Keratinocyte (primary cell): ENCODE results near the gene AFG1L. TPM values are rescaled to one million over a fixed set of nuclear protein-coding genes. Genes with fewer than 3 reads are reported as not detected.

ENCODE experiments used
- DNase-seq: peaks from one replicate; pipeline ENCODE4 v3.0.0-alpha.2; 2011; ENCODE audit warnings: low read depth, missing footprints, low spot score
- FAIRE-seq: peaks from 2 replicates; lab custom pipeline; 2011; peaks lifted over from hg19 to GRCh38; lab: Jason Lieb, UNC
- H2AFZ ChIP-seq: 2 replicates; pipeline ENCODE4 v1.6.0; 2012; ENCODE audit warnings: low read length, control low read depth, inconsistent platforms; ENCODE audit not compliant: control insufficient read depth
- H3K27ac ChIP-seq: 2 replicates; pipeline ENCODE4 v1.5.1; 2011; ENCODE audit warnings: low read length; ENCODE audit not compliant: control insufficient read depth, insufficient read depth
- H3K27me3 ChIP-seq: 3 replicates; pipeline ENCODE4 v1.6.0; 2011; ENCODE audit warnings: low read length; ENCODE audit not compliant: control insufficient read depth, insufficient read depth; ENCODE audit errors: extremely low read depth
- H3K36me3 ChIP-seq, 2 experiments: 2 replicates in 1 of 2; 3 replicates in 1 of 2; pipeline ENCODE4 v1.5.1; 2011; ENCODE audit warnings: low read length in 2 of 2, mild to moderate bottlenecking in 1 of 2; ENCODE audit not compliant: control insufficient read depth in 2 of 2, insufficient read depth in 2 of 2; ENCODE audit errors: extremely low read depth in 1 of 2
- H3K4me1 ChIP-seq: 3 replicates; pipeline ENCODE4 v1.5.1; 2011; ENCODE audit warnings: low read length; ENCODE audit not compliant: control insufficient read depth, insufficient read depth; ENCODE audit errors: extremely low read depth
- H3K4me2 ChIP-seq: 3 replicates; pipeline ENCODE4 v1.6.0; 2011; ENCODE audit warnings: low read depth, low read length; ENCODE audit not compliant: control insufficient read depth, insufficient read depth; ENCODE audit errors: extremely low read depth
- H3K4me3 ChIP-seq, 3 experiments: fragments of 200-600 bp in 1 of 3; sonication (generic) in 1 of 3; 2 replicates in 2 of 3; 3 replicates in 1 of 3; pipeline ENCODE4 v1.5.1; 2011 to 2016; ENCODE audit warnings: low read length in 3 of 3, mild to moderate bottlenecking in 3 of 3, control low read depth in 2 of 3, inconsistent platforms in 1 of 3, low read depth in 1 of 3, mixed read lengths in 1 of 3, mixed run types in 1 of 3, moderate library complexity in 1 of 3; ENCODE audit not compliant: control insufficient read depth in 2 of 3, insufficient read depth in 2 of 3; ENCODE audit errors: extremely low read depth in 1 of 3
- H3K79me2 ChIP-seq: 2 replicates; pipeline ENCODE4 v1.6.0; 2012; ENCODE audit warnings: low read length; ENCODE audit not compliant: control insufficient read depth, insufficient read depth
- H3K9ac ChIP-seq: 3 replicates; pipeline ENCODE4 v1.6.0; 2011; ENCODE audit warnings: low read length; ENCODE audit not compliant: control insufficient read depth, insufficient read depth; ENCODE audit errors: extremely low read depth
- H3K9me1 ChIP-seq: 3 replicates; pipeline ENCODE4 v1.6.0; 2011; ENCODE audit warnings: low read length; ENCODE audit not compliant: control insufficient read depth, insufficient read depth; ENCODE audit errors: extremely low read depth
- H3K9me3 ChIP-seq: 2 replicates; pipeline ENCODE4 v1.5.1; 2012; ENCODE audit warnings: low read depth, low read length; ENCODE audit not compliant: control insufficient read depth
- H4K20me1 ChIP-seq: 3 replicates; pipeline ENCODE4 v1.6.0; 2011; ENCODE audit warnings: low read length; ENCODE audit not compliant: control insufficient read depth, insufficient read depth; ENCODE audit errors: extremely low read depth
- CTCF ChIP-seq, 3 experiments: IDR thresholded peaks in 1 of 3; conservative IDR thresholded peaks in 1 of 3; optimal IDR thresholded peaks in 1 of 3; 2 replicates in 2 of 3; 3 replicates in 1 of 3; pipeline versions ENCODE3 to v1.5.1; 2011; ENCODE audit warnings: low read length in 3 of 3, mild to moderate bottlenecking in 3 of 3, moderate library complexity in 2 of 3, control low read depth in 1 of 3, inconsistent platforms in 1 of 3; ENCODE audit not compliant: insufficient read depth in 2 of 3; ENCODE audit errors: extremely low read depth in 1 of 3
- EZH2 ChIP-seq: IDR thresholded peaks from one replicate; pipeline ENCODE4 v1.6.1; 2012; ENCODE audit warnings: inconsistent platforms, mild to moderate bottlenecking, low read length, moderate library complexity
- dilution Hi-C: fragments of 300-500 bp; cut with MboI; formaldehyde crosslinking; loops from one replicate; pipeline ENCODE4 v1.7.0; 2020; ENCODE audit warnings: low sequenced_read_pairs; ENCODE audit not compliant: extremely low pct_ligation_motif_present
- polyA plus RNA-seq, 5 experiments: library from polyadenylated mRNA; depleted of rRNA in 3 of 5; stranded (reverse) in 3 of 5; stranded (forward) in 1 of 5; unstranded in 1 of 5; fragments of >200 nt; gene quantifications; 1 replicate in 1 of 5; 2 replicates in 3 of 5; 3 replicates in 1 of 5; pipeline versions ENCODE4 v1.2.1 to v1.2.3, GENCODE V29; 2011 to 2012; ENCODE audit warnings: missing spikeins in 2 of 5, low read depth in 1 of 5, low replicate concordance in 1 of 5

Gene AFG1L
- polyA plus RNA-seq, 1 donor (not counting 4 experiments of a cell fraction or from before 2014, with no cell fraction given): 3.1 TPM

GRCh38 chr6:108541843-108542759 lies 247.2 kb downstream of the AFG1L start:
- TF ChIP-seq CTCF (optimal IDR thresholded peaks at IDR 0.05 in 1 of 3, IDR thresholded peaks at IDR 0.05 in 1 of 3, conservative IDR thresholded peaks at IDR 0.05 in 1 of 3; ENCODE audit: extremely low read depth in 1 of 3, insufficient read depth in 2 of 3, low read length in 3 of 3): peak; percentile 79 to 91 (median 87)
- no peak for TF ChIP-seq EZH2
- dilution Hi-C loops: no loop called here
- Histone ChIP-seq H4K20me1 (no peaks in the 10 kb centered on the region), H3K4me3 (no peak overlapping the region), H3K4me2 (peak overlapping the region; percentile 33), H2AFZ (peak overlapping the region; percentile 76), H3K4me1 (no peaks in the 10 kb centered on the region), H3K9me3 (no peaks in the 10 kb centered on the region), H3K79me2 (no peaks in the 10 kb centered on the region), H3K9ac (no peak overlapping the region), H3K27ac (no peak overlapping the region), H3K27me3 (no peaks in the 10 kb centered on the region), H3K9me1 (no peaks in the 10 kb centered on the region), H3K36me3 (no peaks in the 10 kb centered on the region)
- no peak for DNase-seq
- peak; percentile 95 for FAIRE-seq

- Histone ChIP-seq H2AFZ (no peak overlapping the region), H4K20me1 (no peaks in the 10 kb centered on the region), H3K4me3 (no peak overlapping the region), H3K9me1 (no peaks in the 10 kb centered on the region), H3K9me3 (no peaks in the 10 kb centered on the region), H3K4me2 (no peak overlapping the region), H3K4me1 (no peaks in the 10 kb centered on the region), H3K79me2 (no peaks in the 10 kb centered on the region), H3K27me3 (no peaks in the 10 kb centered on the region), H3K27ac (no peak overlapping the region), H3K36me3 (no peaks in the 10 kb centered on the region), H3K9ac (no peak overlapping the region)
- DNase-seq (no peak), FAIRE-seq (no peak)
- dilution Hi-C loops: no loop called here
- no peak for TF ChIP-seq CTCF (optimal IDR thresholded peaks at IDR 0.05 in 1 of 3, IDR thresholded peaks at IDR 0.05 in 1 of 3, conservative IDR thresholded peaks at IDR 0.05 in 1 of 3; ENCODE audit: extremely low read depth in 1 of 3, insufficient read depth in 2 of 3, low read length in 3 of 3)
- no peak for TF ChIP-seq EZH2
Observed at GRCh38 chr6:108543175-108543940, 248.5 kb downstream of the AFG1L start.
